Mucosa of stomach (tissue), 1 donor: ENCODE data around the gene MCAM.

ENCODE experiments used
- H3K27me3 ChIP-seq: one replicate; pipeline ENCODE4 v1.7.0; 2013; ENCODE audit warnings: mild to moderate bottlenecking, low read length; ENCODE audit not compliant: control insufficient read depth, insufficient read depth
- H3K36me3 ChIP-seq: one replicate; pipeline ENCODE4 v1.7.0; 2013; ENCODE audit warnings: low read length; ENCODE audit not compliant: control insufficient read depth, insufficient read depth
- H3K4me1 ChIP-seq: one replicate; pipeline ENCODE4 v1.7.0; 2013; ENCODE audit warnings: mild to moderate bottlenecking, low read length; ENCODE audit not compliant: control insufficient read depth, insufficient read depth
- H3K4me3 ChIP-seq: one replicate; pipeline ENCODE4 v1.7.0; 2013; ENCODE audit warnings: low read length
- H3K9ac ChIP-seq: one replicate; pipeline ENCODE4 v1.7.0; 2013; ENCODE audit warnings: mild to moderate bottlenecking, low read length, moderate library complexity
- H3K9me3 ChIP-seq: one replicate; pipeline ENCODE4 v1.7.0; 2013; ENCODE audit warnings: mild to moderate bottlenecking, low read length, moderate library complexity; ENCODE audit not compliant: control insufficient read depth
- donor health status: Pancreatic carcinoma.

Gene MCAM

DNA sequence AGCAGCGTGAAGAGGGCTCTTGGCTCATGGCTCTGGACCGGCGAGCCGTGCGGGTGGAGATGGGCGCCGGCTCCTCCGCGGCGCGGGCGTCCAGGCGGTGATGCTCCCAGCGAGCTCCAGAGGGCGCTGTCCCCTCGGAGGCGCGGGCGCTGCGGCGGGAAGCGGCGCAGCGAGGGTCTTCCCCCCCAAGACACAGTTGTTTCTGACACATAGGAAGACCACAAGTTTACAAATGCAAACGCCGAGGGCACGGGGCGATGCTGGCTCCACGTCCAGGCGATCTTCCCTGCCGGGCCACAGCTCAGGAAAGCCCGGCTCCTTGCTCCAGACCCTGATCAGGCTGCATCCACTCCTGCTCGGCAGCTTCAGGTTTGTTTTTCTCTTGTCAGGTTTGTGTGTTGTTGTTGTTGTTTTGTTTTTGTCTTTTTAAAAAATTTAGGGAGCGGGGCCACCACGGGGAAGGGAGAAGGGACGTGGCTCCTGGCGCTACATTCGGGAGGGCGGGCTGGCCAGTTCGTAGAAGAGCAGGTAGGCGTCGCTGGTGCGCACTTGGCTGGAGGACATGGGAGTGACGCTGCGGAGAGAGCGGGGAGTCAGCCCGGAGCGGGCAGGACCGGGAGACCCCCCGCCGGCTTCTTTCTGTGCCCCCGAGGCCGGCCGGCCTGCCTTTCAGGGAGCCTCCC, 39.6 kb upstream of the MCAM start:
- Histone ChIP-seq H3K9me3 (no peaks in the 10 kb centered on the region), H3K27me3 (no peaks in the 10 kb centered on the region), H3K36me3 (no peaks in the 10 kb centered on the region), H3K9ac (peak overlapping the region; percentile 74), H3K4me1 (peaks cover 16% of the 10 kb centered on the region), H3K4me3 (peak overlapping the region; percentile 86)

GRCh38 chr11:119355091-119355843, 38.3 kb upstream of the MCAM start:
- H3K27me3 ChIP-seq: no peaks in the 10 kb centered on the region
- H3K9me3 ChIP-seq: no peaks in the 10 kb centered on the region
- H3K4me1 ChIP-seq: peaks cover 8% of the 10 kb centered on the region
- no peak overlapping the region for H3K4me3 ChIP-seq
- H3K36me3 ChIP-seq: no peaks in the 10 kb centered on the region
- H3K9ac ChIP-seq: no peak overlapping the region

GRCh38 chr11:119352857-119353260, 35.9 kb upstream of the MCAM start:
- Histone ChIP-seq H3K27me3 (no peaks in the 10 kb centered on the region), H3K9me3 (no peaks in the 10 kb centered on the region), H3K4me1 (peaks cover 8% of the 10 kb centered on the region), H3K9ac (no peak overlapping the region), H3K36me3 (no peaks in the 10 kb centered on the region), H3K4me3 (no peak overlapping the region)

GRCh38 chr11:119351232-119351631, 34.3 kb upstream of the MCAM start:
- Histone ChIP-seq H3K4me3 (no peak overlapping the region), H3K9me3 (no peaks in the 10 kb centered on the region), H3K27me3 (peaks cover 2% of the 10 kb centered on the region), H3K36me3 (no peaks in the 10 kb centered on the region), H3K9ac (no peak overlapping the region), H3K4me1 (peaks cover 8% of the 10 kb centered on the region)

DNA sequence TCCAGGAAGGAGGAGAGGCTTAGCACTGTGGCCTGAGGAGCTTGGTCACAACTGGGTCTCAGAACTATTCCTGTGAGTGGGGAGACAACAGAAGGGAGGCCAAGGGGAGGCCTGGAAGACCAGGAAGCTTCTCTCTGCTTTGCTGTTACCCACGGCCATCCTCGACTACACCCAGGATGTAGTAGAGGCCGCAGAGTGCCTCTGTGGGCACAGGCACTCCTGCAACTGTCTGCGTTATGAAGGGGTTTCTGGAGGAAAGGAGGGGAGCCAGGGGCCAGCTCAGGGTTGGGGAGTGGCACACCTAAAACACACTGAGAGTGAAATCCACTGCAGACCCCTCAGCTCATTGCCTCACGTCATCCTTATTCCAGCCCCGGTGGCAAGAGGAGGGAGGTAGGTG, 33.4 kb upstream of the MCAM start:
- H3K9ac ChIP-seq: no peak overlapping the region
- H3K27me3 ChIP-seq: peaks cover 7% of the 10 kb centered on the region
- H3K4me3 ChIP-seq: no peak overlapping the region
- no peaks in the 10 kb centered on the region for H3K9me3 ChIP-seq
- peaks cover 8% of the 10 kb centered on the region for H3K4me1 ChIP-seq
- H3K36me3 ChIP-seq: no peaks in the 10 kb centered on the region

- Histone ChIP-seq H3K9ac (no peak overlapping the region), H3K36me3 (no peaks in the 10 kb centered on the region), H3K9me3 (no peaks in the 10 kb centered on the region), H3K4me1 (peaks cover 3% of the 10 kb centered on the region), H3K27me3 (peaks cover 9% of the 10 kb centered on the region), H3K4me3 (no peak overlapping the region)
Observed at GRCh38 chr11:119347940-119348605, 31.1 kb upstream of the MCAM start.

- Histone ChIP-seq H3K4me3 (no peak overlapping the region), H3K27me3 (peaks cover 17% of the 10 kb centered on the region), H3K36me3 (no peaks in the 10 kb centered on the region), H3K9ac (no peak overlapping the region), H3K9me3 (no peaks in the 10 kb centered on the region), H3K4me1 (no peaks in the 10 kb centered on the region)
Observed at GRCh38 chr11:119347242-119347641, 30.3 kb upstream of the MCAM start.

GRCh38 chr11:119346605-119347004, 29.7 kb upstream of the MCAM start, which contains the start of gene MFRP:
Gene MFRP (minus strand): TSS chr11:119346705. CDS start chr11:119346513, 192 bp downstream.
- Histone ChIP-seq H3K9me3 (no peaks in the 10 kb centered on the region), H3K4me3 (no peak within 1 kb of the TSS), H3K9ac (no peak within 1 kb of the TSS), H3K36me3 (no peaks in the 10 kb centered on the region), H3K27me3 (peaks cover 23% of the 10 kb centered on the region), H3K4me1 (peaks cover under 1% of the 10 kb centered on the region)

- Histone ChIP-seq H3K4me3 (no peak overlapping the region), H3K9ac (no peak overlapping the region), H3K4me1 (peaks cover 9% of the 10 kb centered on the region), H3K9me3 (no peaks in the 10 kb centered on the region), H3K27me3 (peaks cover 32% of the 10 kb centered on the region), H3K36me3 (no peaks in the 10 kb centered on the region)
Observed at GRCh38 chr11:119345685-119346084, 28.8 kb upstream of the MCAM start.

- Histone ChIP-seq H3K9me3 (no peaks in the 10 kb centered on the region), H3K4me3 (no peak overlapping the region), H3K27me3 (peaks cover 45% of the 10 kb centered on the region), H3K9ac (no peak overlapping the region), H3K4me1 (peaks cover 22% of the 10 kb centered on the region), H3K36me3 (no peaks in the 10 kb centered on the region)
Observed at GRCh38 chr11:119344291-119345010, 27.5 kb upstream of the MCAM start.

DNA sequence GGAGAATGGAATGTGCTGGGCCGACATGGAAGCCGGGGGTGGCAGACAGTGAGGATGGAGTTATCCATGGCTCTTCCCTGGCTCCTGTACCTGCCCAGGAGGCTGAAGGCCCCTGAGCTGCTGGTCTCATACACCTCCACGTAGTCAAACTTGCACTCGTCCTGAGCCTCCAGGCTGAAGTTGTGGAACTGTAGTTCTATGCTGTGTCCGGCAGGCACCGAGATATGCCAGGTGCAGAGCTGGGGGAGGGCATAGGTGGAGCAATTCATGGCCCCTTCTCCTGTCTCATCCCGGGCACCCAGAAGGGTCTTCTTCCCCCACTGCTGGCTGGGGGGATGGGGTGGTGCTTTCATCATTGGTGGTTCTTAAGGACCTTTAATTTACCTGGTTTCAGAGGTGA, 26.8 kb upstream of the MCAM start:
- Histone ChIP-seq H3K4me1 (peaks cover 23% of the 10 kb centered on the region), H3K4me3 (no peak overlapping the region), H3K27me3 (peaks cover 52% of the 10 kb centered on the region), H3K36me3 (no peaks in the 10 kb centered on the region), H3K9me3 (no peaks in the 10 kb centered on the region), H3K9ac (no peak overlapping the region)
